PC-3 (cell line): Measurements from ENCODE around the gene PRDM13. TPM values are rescaled to one million over a fixed set of nuclear protein-coding genes. Genes with fewer than 3 reads are reported as not detected.

Experiments used
- ATAC-seq: fragments of 200-7000 bp; cut with Tn5 transposase; 2 replicates; pipeline ENCODE4 v1.9.1; 2020; ENCODE audit warnings: mild to moderate bottlenecking, moderate library complexity
- BruUV-seq: library from RNA; stranded (reverse); fragments of 400-500 nt; replicated peaks from 2 replicates; lab custom pipeline; 2021; lab: Mats Ljungman, UMichigan
- CTCF ChIA-PET: fragments of 300-600 bp; sonication (Branson Sonifier 250); formaldehyde crosslinking; loops from one replicate; lab custom pipeline; 2022; ENCODE audit warnings: antibody characterized with exemption; lab: Charles Lee
- POLR2A ChIA-PET: fragments of 300-600 bp; sonication (Branson Sonifier 250); formaldehyde crosslinking; loops from one replicate; lab custom pipeline; 2022; ENCODE audit warnings: antibody characterized with exemption; ENCODE audit not compliant: unreplicated experiment; lab: Charles Lee
- DNase-seq: peaks from one replicate; pipeline ENCODE4 v3.0.0-alpha.2; 2015
- H2AFZ ChIP-seq: fragments of 300-600 bp; sonication (generic); 2 replicates; pipeline ENCODE4 v1.6.0; 2016; ENCODE audit warnings: antibody characterized with exemption, low read length
- H3F3A ChIP-seq: fragments of 300-600 bp; sonication (generic); one replicate; pipeline ENCODE4 v1.6.0; 2017; ENCODE audit warnings: antibody characterized with exemption, low read length, control low read depth, mild to moderate bottlenecking; ENCODE audit not compliant: unreplicated experiment
- H3K27ac ChIP-seq: fragments of 300-600 bp; sonication (generic); 2 replicates; pipeline ENCODE4 v1.5.1; 2016; ENCODE audit warnings: mild to moderate bottlenecking, low read length
- H3K27me3 ChIP-seq: fragments of 300-600 bp; sonication (generic); 2 replicates; pipeline ENCODE4 v1.6.1; 2016; ENCODE audit warnings: low read length, mixed read lengths
- H3K36me3 ChIP-seq: fragments of 300-600 bp; sonication (generic); 2 replicates; pipeline ENCODE4 v1.6.1; 2016; ENCODE audit warnings: low read depth, mixed run types, low read length, mixed read lengths
- H3K4me1 ChIP-seq: fragments of 300-600 bp; sonication (generic); 2 replicates; pipeline ENCODE4 v1.5.1; 2016; ENCODE audit warnings: low read length; ENCODE audit not compliant: insufficient read depth
- H3K4me2 ChIP-seq: fragments of 300-600 bp; sonication (generic); 2 replicates; pipeline ENCODE4 v1.6.0; 2016; ENCODE audit warnings: low read length
- H3K4me3 ChIP-seq: fragments of 300-600 bp; sonication (generic); 2 replicates; pipeline ENCODE4 v1.5.1; 2016; ENCODE audit warnings: mild to moderate bottlenecking, low read length, mixed read lengths
- H3K79me2 ChIP-seq: fragments of 300-600 bp; sonication (generic); 2 replicates; pipeline ENCODE4 v1.6.1; 2017; ENCODE audit warnings: low read length, mixed read lengths
- H3K9ac ChIP-seq: fragments of 300-600 bp; sonication (generic); 2 replicates; pipeline ENCODE4 v1.6.0; 2016; ENCODE audit warnings: mild to moderate bottlenecking, low read length
- H3K9me2 ChIP-seq: fragments of 300-600 bp; sonication (generic); replicated peaks from 2 replicates; pipeline ENCODE4 v1.6.1; 2016; ENCODE audit warnings: mixed run types, low read length, mixed read lengths
- H3K9me3 ChIP-seq: fragments of 300-600 bp; sonication (generic); 2 replicates; pipeline ENCODE4 v1.6.1; 2016; ENCODE audit warnings: low read length, mixed read lengths
- H4K20me1 ChIP-seq: fragments of 300-600 bp; sonication (generic); 2 replicates; pipeline ENCODE4 v1.6.1; 2016; ENCODE audit warnings: low read length, mixed read lengths
- CTCF ChIP-seq: fragments of 300-600 bp; sonication (generic); conservative IDR thresholded peaks from 2 replicates; pipeline ENCODE4 v1.5.1; 2017; ENCODE audit warnings: antibody characterized with exemption, low read depth, mild to moderate bottlenecking, low read length
- EZH2 ChIP-seq: fragments of 300-600 bp; sonication (generic); IDR thresholded peaks from one replicate; pipeline ENCODE4 v1.6.1; 2017; ENCODE audit warnings: antibody characterized with exemption, mild to moderate bottlenecking, low read length; ENCODE audit not compliant: unreplicated experiment
- EZH2phosphoT487 ChIP-seq: fragments of 300-600 bp; sonication (generic); IDR thresholded peaks from 2 replicates; pipeline ENCODE4 v1.6.1; 2018; ENCODE audit warnings: mild to moderate bottlenecking, antibody characterized with exemption, low read length, borderline replicate concordance
- intact Hi-C: fragments of 100-400 bp; cut with micrococcal nuclease; formaldehyde crosslinking; loops from 2 replicates; pipeline ENCODE4 v1.9.0; 2023
- total RNA-seq: library from RNA; depleted of rRNA; stranded (reverse); fragments of >200 nt; gene quantifications from 2 replicates; pipeline ENCODE4 v1.2.3, GENCODE V29; 2014

PRDM13 gene
- total RNA-seq, 1 experiment from 2014 or later: not detected

GRCh38 chr6:99613705-99614429 is 7.2 kb downstream of the PRDM13 start:
- intact Hi-C loops: no loop called here
- Histone ChIP-seq H3K79me2 (no peaks in the 10 kb centered on the region), H3K9me2 (no peaks in the 10 kb centered on the region), H3K4me3 (no peak overlapping the region), H3K9me3 (no peaks in the 10 kb centered on the region), H3K9ac (no peak overlapping the region), H3K27me3 (peaks cover 38% of the 10 kb centered on the region), H3K4me1 (no peaks in the 10 kb centered on the region), H4K20me1 (no peaks in the 10 kb centered on the region), H3K36me3 (no peaks in the 10 kb centered on the region), H3K27ac (no peak overlapping the region), H2AFZ (no peak overlapping the region), H3F3A (no peaks in the 10 kb centered on the region), H3K4me2 (no peak overlapping the region)
- DNase-seq (no peak), ATAC-seq (no peak)
- TF ChIP-seq EZH2phosphoT487 (no peak), EZH2 (no peak), CTCF (no peak)
- ChIA-PET POLR2A (no interaction called here), CTCF (no interaction called here)
- BruUV-seq: no TSS peak

- POLR2A ChIA-PET: no interaction called here
- Histone ChIP-seq H3K4me1 (no peaks in the 10 kb centered on the region), H3K4me2 (no peak overlapping the region), H3K9ac (no peak overlapping the region), H2AFZ (no peak overlapping the region), H3K9me3 (no peaks in the 10 kb centered on the region), H3K9me2 (no peaks in the 10 kb centered on the region), H3F3A (no peaks in the 10 kb centered on the region), H3K36me3 (no peaks in the 10 kb centered on the region), H3K27me3 (peaks cover 45% of the 10 kb centered on the region), H4K20me1 (no peaks in the 10 kb centered on the region), H3K4me3 (no peak overlapping the region), H3K79me2 (no peaks in the 10 kb centered on the region), H3K27ac (no peak overlapping the region)
- TF ChIP-seq EZH2phosphoT487: no peak
- no peak for TF ChIP-seq CTCF
- TF ChIP-seq EZH2: no peak
- intact Hi-C loops: no loop called here
- DNase-seq (no peak), ATAC-seq (no peak)
- no TSS peak for BruUV-seq
- CTCF ChIA-PET: no interaction called here
Observed at GRCh38 chr6:99614430-99615186, 8.0 kb downstream of the PRDM13 start.

GRCh38 chr6:99617131-99617530 is 10.5 kb downstream of the PRDM13 start:
- ChIA-PET CTCF (no interaction called here), POLR2A (no interaction called here)
- H2AFZ ChIP-seq: no peak overlapping the region
- H3K79me2 ChIP-seq: no peaks in the 10 kb centered on the region
- ATAC-seq (no peak), DNase-seq (no peak)
- intact Hi-C loops: no loop called here
- no peak overlapping the region for H3K4me2 ChIP-seq
- no peaks in the 10 kb centered on the region for H4K20me1 ChIP-seq
- H3F3A ChIP-seq: no peaks in the 10 kb centered on the region
- no peak overlapping the region for H3K9ac ChIP-seq
- no peaks in the 10 kb centered on the region for H3K4me1 ChIP-seq
- BruUV-seq: no TSS peak
- H3K9me2 ChIP-seq: no peaks in the 10 kb centered on the region
- TF ChIP-seq CTCF (no peak), EZH2phosphoT487 (no peak), EZH2 (no peak)
- no peak overlapping the region for H3K4me3 ChIP-seq
- H3K36me3 ChIP-seq: no peaks in the 10 kb centered on the region
- no peaks in the 10 kb centered on the region for H3K9me3 ChIP-seq
- H3K27ac ChIP-seq: no peak overlapping the region
- H3K27me3 ChIP-seq: peaks cover 57% of the 10 kb centered on the region
